Measurements from ENCODE around the gene HDLBP. TPM values are rescaled to one million over a fixed set of nuclear protein-coding genes. Genes with fewer than 3 reads are reported as not detected.

HDLBP gene
- total and polyA plus RNA-seq, 10 donors, result 46.1 to 333 (median 244) TPM

DNA sequence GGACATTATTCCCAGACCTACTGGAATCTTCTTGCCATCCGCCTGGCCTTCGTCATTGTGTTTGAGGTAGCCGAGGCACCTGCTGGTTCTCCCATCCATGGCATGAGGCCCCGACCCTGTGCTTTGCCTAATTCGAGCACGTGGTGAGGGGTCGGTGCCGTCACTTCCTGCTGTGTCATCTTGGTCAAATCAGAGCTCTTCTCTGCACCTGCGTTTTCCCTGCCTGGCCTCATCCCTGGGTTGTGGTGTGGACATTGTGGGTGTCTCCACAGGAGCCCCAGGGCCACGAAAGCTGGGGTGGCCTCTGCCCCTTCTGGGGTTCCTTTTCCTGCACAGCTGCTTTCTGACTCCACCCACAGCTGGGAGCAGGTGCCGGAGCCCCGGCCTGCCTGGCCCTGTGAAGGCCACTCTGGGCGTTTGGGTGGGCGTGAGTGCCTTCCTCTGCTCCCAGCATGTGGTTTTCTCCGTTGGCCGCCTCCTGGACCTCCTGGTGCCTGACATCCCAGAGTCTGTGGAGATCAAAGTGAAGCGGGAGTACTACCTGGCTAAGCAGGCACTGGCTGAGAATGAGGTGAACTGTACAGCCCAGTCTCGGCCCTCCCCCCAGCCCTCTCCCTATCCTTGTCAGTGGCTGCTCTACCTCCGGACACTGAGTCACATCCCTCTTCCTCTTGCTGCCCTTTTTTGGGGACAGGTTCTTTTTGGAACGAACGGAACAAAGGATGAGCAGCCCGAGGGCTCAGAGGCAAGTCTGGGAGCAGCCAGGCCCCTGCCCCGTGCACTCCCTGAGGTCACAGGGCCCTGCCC, 92.1 kb downstream of the HDLBP start:
- H3K27ac ChIP-seq, result no peak overlapping the region

DNA sequence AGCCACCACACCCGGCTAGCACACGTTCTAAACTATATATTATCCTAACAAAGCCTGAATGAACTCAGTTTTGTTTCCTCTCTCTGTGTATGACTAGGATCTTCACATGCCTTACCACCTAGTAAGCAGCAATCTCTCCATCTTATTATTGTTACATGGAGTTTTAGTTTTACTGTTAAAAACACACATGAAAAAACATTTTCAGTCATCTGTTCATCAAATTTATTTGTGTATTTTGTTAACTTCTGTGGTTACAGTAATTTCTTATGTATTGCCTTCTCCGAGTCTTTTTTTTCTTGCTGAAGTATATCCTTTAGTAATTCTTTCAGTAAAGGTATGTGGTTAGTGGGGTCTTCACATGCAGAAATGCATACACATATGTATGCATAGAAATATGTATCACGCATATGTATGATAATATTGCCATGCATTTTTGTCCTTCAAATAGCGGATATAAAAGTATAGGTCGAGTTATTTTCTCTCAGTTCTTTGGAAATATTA, 95.6 kb downstream of the HDLBP start:
- 84 to 96% (median 92%) methylated on average over 6 of the region's 6 CpGs for WGBS, 5 donors
- no peaks in the 10 kb centered on the region for H3K36me3 ChIP-seq
- H3K4me1 ChIP-seq, result peaks cover 3 to 46% (median 36%) of the 10 kb centered on the region in 6 donors
- intact Hi-C loops (cut with DNase I; ENCODE audit: low total_unique reads), result no loop called here
- H3K27me3 ChIP-seq (replicated peaks in 1 of 7), result peaks cover 0 to 15% (median 0%) of the 10 kb centered on the region in 7 donors
- H3K9me3 ChIP-seq, result no peaks in the 10 kb centered on the region
- no peak overlapping the region for H3K4me3 ChIP-seq
- H3K27ac ChIP-seq, result no peak overlapping the region
- TF ChIP-seq POLR2AphosphoS5 (IDR thresholded peaks at IDR 0.05) (no peak), POLR2A (IDR thresholded peaks at IDR 0.05) (no peak)
- TF ChIP-seq, protein P1, sequence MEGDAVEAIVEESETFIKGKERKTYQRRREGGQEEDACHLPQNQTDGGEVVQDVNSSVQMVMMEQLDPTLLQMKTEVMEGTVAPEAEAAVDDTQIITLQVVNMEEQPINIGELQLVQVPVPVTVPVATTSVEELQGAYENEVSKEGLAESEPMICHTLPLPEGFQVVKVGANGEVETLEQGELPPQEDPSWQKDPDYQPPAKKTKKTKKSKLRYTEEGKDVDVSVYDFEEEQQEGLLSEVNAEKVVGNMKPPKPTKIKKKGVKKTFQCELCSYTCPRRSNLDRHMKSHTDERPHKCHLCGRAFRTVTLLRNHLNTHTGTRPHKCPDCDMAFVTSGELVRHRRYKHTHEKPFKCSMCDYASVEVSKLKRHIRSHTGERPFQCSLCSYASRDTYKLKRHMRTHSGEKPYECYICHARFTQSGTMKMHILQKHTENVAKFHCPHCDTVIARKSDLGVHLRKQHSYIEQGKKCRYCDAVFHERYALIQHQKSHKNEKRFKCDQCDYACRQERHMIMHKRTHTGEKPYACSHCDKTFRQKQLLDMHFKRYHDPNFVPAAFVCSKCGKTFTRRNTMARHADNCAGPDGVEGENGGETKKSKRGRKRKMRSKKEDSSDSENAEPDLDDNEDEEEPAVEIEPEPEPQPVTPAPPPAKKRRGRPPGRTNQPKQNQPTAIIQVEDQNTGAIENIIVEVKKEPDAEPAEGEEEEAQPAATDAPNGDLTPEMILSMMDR (IDR thresholded peaks at IDR 0.05 in 8 of 11, conservative IDR thresholded peaks at IDR 0.05 in 3 of 11), result no peak
- DNase-seq, result no peak

More for the DNA sequence above, 92.1 kb downstream of the HDLBP start:
- Histone ChIP-seq H3K9me3 (no peaks in the 10 kb centered on the region), H3K4me3 (no peak overlapping the region), H3K36me3 (peaks cover 0 to 34% (median 22%) of the 10 kb centered on the region in 6 donors), H3K4me1 (peaks cover 3 to 36% (median 23%) of the 10 kb centered on the region in 6 donors), H3K27me3 (replicated peaks in 1 of 7) (peaks cover 0 to 6% (median 0%) of the 10 kb centered on the region in 7 donors)
- TF ChIP-seq POLR2AphosphoS5 (IDR thresholded peaks at IDR 0.05), result no peak
- TF ChIP-seq, protein P1 (IDR thresholded peaks at IDR 0.05 in 8 of 11, conservative IDR thresholded peaks at IDR 0.05 in 3 of 11), result no peak
- no peak for TF ChIP-seq POLR2A (IDR thresholded peaks at IDR 0.05)
- intact Hi-C loops (cut with DNase I; ENCODE audit: low total_unique reads), result no loop called here
- WGBS, 5 donors, result 44 to 65% (median 49%) methylated on average over 19 to 23 of the region's 23 CpGs
- DNase-seq, result peak; percentile 69

DNA sequence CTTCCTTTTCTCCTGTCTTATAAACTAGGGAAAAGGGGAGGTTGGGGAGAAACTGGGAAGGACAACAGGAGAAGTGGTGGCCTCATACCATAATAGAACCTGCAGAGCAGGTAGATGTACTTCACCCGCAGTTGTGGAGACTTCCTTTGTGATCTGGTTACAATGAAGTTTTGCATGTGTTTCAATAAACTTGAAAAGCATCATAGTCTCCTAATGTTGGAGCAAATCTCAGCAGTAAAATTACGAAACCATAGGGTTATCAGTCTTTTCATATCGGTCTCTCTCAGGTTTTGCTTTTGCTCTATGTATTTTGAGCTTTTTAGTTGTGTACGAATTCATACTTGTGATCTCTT, 96.5 kb downstream of the HDLBP start:
- Histone ChIP-seq H3K27me3 (replicated peaks in 1 of 7) (peaks cover 0 to 15% (median 0%) of the 10 kb centered on the region in 7 donors), H3K27ac (no peak overlapping the region), H3K9me3 (no peaks in the 10 kb centered on the region), H3K36me3 (no peaks in the 10 kb centered on the region), H3K4me1 (peaks cover 3 to 38% (median 29%) of the 10 kb centered on the region in 6 donors), H3K4me3 (peak overlapping the region in 4 of 8 donors; percentile 49 to 84 (median 62))
- intact Hi-C loops (cut with DNase I; ENCODE audit: low total_unique reads), result no loop called here
- WGBS, 5 donors, result 49 to 61% (median 51%) methylated on average over 4 of the region's 4 CpGs
- DNase-seq, result no peak
- TF ChIP-seq POLR2A (IDR thresholded peaks at IDR 0.05), result no peak
- TF ChIP-seq, protein P1 (IDR thresholded peaks at IDR 0.05 in 8 of 11, conservative IDR thresholded peaks at IDR 0.05 in 3 of 11), result no peak
- TF ChIP-seq POLR2AphosphoS5 (IDR thresholded peaks at IDR 0.05), result no peak

Measured in spleen (tissue), 11 donors.